HG03064 (cell line): ENCODE data around the gene SNX25.
"Not testable (repeated sequence)": the region's sequence is repeated elsewhere in the genome, so short reads cannot be mapped to it uniquely, and the experiment has no call there.

Experiments
- ATAC-seq: cut with Tn5 transposase; IDR thresholded peaks from one replicate; pipeline ENCODE4 v1.9.1; 2021; ENCODE audit warnings: low read depth; ENCODE audit not compliant: unreplicated experiment

SNX25 gene

DNA sequence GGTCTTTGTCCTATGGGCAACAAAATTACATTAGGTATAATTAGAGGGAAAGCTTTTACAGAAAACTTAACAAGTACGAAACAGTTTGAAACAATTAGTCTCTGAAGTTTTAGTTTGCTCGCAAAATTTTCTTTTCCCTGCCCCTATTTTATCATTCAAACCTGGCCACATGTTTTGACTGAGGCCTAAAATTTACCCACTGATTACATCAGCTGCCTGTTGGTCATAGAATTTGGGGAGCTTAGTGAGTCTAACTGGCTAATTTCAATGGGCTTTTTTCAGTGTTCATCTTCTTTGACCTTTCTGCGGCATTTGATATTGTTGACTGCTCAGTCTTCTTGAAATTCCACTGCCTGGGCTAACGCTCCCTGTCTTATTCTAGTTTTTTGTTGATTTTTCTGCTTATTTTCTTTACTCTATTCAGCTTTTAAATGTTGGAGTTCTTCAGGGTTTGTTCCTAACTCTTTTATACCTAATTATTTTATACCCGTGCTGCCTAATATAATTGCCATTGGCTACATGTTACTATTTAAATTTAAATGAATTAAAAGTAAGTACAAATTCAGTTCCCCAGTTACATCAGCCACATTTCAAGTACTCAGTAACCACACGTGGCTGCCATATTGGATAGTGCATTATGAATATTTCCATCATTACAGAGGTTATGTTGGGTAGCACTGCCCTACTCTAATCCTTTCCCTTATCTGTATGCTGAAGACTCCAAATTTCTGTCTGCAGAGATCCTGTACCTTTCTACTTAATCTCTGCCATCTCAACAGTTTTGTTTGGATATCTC is 87.5 kb downstream of the SNX25 start:
- ATAC-seq = no peak

DNA sequence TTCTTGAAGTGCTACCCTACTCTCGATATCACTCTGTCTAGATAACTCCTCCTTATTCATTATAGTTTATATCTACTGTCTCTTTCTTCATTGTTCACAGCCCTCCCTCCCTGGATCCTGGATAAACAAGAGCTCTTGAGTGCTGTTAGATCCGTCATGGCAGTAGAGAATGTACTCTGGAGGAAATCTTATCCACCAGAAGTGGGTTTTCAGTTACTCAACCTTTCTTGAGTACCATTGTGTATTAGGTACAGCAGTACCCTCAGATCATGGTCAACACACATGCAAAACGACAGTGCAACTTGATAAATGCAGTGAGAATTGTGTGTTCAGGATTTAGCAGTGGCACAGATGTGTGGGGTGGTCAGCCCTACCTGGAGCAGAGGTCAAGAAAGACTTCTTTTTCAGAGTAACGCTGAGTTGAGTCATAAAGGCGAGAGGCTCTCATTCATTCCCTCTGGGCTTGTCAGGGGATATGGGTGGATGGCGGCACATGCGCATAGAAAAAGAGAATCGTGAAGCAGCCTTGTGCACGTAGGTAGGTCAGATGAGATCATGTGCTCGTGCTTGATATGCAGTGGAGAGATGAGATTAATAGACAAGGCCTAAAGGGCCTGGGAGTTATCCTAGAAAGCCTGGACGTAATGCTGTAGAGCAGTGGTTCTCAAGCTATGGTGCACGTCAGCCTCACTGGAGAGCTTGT is 89.5 kb downstream of the SNX25 start:
- no peak for ATAC-seq

DNA sequence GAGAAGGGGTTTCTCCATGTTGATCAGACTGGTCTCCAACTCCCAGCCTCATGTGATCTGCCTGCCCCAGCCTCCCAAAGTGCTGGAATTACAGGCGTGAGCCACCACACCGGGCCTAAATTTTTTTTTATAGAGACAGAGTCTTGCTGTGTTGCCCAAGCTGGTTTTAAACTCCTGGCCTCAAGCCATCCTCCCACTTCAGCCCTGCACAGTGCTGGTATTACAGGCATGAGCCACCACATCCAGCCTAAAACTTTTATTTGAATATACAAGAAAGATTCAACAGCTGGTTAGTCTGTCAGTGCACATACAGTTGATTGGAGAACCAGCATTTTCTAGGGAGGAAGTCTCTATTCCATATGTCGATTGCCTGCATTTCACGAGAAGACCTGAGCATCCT is 95.1 kb downstream of the SNX25 start:
- ATAC-seq = no peak

DNA sequence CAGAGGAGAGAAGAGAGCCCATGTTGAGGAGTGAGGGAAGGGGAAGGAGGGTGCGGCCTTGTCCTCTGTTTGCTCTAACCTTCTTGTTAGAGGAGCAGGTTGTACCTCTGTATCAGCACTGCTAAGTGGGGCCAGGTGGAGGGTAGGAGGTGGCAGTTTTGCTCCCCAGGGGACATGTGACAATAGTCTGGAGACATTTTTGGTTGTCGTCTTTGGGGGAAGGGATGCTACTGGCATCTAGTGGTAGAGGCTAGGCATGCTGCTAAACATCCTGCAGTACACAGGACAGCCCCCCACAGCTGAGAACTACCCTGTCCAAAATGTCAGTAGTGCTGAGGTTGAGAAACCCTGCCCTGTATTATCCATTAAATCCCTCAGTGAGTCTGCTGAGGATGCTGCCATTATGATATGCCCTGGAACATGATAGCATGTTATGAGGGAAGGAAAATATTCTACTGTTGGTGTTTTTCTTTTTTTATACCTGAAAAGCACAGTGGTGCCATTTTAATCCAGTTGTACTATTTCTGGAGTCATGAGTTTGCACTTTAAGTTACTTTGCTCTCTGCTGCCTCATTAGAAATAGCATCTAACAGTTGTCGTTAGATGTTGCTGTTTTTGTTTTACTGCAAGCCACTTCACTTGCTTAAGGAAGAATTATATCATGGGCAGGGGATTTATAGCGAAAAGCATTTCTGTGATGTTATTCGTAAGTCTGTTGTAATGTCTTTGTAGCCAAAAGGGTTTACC is 95.7 kb downstream of the SNX25 start:
- peak; percentile 34 for ATAC-seq

DNA sequence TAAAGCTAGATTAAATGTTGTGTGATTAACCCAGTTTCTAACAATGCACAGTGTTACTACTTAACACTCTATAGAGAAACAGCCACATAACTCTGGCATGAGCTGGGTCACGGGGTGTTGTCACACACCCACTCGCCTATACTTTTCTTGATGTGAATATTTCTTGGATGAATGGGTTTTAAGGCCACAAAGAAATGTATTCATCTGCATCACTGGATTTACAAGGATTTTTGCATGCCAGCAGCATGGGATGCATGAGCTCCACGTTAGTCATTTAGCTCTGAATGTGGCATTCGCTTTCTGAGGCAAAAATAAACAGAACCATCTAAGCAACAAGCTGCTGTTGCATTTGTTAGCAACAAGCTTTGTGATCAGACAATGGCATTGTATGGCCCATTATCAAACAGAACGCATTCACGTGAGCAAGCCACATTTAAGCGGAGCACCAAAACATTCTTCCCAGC is 96.6 kb downstream of the SNX25 start:
- ATAC-seq = no peak

DNA sequence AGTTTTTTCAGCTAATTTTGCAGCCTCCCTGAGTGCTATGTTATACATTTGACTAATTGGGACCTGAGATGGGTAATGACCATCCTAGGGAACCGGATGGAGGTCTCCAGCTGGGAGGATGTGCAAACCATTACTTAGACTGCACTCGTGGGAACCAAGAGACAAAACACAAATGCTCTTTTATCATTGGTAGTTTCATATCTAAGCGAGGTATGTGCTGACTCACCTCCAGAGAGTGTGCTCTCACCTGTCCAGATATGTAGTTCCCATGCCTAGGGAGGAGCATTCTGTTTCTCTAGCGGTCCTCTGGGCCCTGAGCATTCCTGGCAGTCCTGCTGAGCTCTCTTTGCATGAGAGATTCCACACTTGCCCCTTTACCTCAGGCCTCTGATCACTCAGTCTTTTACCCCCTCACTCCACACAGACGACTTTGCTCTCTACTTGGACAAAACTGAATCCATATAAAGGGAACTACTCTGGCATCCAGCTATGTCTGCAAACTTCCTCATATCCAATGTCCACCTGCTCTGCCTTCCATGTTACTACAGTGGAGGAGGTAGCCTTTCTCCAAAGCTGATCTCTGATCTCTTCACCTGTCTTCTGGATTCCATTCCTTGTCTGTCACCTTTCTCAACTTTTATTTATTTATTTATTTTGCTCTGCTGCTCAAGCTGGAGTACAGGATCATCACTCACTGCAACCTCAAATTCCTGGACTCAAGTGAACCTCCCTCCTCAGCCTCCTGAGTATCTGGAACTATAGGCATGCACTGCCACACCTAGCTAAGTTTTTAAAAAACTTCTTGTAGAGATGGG is 97.9 kb downstream of the SNX25 start:
- ATAC-seq = peak; percentile 64

DNA sequence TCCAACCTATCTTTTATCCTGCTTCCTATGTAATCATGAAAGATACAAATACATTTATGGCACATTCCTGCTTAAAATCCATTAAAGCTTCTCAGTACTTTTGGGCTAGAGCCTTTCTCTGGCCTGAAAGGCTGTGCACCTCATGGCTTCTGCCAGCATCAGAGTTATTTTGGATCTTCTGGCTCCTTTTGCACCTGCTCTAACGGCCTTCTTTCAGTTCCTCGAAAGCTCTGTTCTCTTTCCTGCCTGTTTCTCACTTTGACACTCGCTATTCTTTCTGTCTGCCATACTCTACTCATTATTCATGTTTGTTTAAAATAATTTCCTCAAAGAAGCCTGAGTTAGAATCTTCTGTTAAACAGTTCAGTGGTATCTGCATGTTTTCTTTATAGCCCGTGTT is 100.4 kb downstream of the SNX25 start:
- ATAC-seq = peak; percentile 44

DNA sequence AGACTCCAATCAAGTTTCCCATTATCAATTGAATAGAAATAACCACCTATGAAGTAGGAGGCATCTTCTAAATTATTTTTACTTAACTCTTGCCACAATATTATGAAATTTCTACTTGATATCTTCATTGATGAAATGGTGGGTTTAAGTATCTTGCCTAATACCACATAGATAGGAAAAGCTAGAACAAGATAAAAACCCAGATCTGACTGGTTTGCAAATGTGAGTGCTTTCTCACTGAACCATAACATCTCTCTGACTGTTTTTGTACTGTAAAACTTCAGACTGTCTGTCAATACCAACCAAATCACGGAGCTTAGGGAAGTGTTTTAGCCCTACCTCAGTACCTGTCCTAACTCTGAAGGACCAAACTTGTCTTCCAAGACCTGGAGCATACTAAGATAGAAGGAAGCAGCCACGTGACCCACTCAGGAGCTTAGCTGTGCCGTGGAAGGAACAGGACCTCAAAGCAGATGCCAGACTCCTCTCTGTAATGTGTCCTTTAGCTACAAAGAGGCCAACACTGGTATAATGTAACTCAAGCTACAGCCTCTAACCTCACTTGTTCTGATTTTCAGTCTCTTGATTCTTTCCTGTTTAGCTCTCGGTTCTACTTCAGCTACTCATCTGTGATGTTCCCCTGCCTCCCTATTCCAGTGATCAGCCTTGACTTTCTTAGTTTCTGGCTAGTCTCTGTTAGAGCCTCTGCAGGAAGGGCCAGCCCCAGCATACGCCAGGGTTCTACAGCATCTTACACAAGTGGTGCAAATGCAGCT is 101.9 kb downstream of the SNX25 start:
- peak; percentile 41 for ATAC-seq

DNA sequence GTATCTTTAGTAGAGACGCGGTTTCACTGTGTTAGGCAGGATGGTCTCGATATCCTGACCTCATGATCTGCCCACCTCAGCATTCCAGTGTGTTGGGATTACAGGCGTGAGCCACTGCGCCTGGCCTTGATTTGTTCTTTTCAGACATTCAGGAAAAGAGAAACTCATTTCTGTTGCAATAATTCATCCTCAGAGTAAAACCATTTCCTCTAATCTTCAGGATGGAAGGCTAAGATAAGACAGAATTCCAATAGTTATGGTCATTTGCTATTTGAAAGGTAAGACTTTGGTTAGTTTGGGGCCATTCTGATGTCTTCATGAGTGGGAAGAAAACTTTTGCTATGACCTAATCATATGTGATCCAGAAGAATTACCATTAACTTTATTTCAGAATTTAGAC is 103.3 kb downstream of the SNX25 start:
- no peak for ATAC-seq

DNA sequence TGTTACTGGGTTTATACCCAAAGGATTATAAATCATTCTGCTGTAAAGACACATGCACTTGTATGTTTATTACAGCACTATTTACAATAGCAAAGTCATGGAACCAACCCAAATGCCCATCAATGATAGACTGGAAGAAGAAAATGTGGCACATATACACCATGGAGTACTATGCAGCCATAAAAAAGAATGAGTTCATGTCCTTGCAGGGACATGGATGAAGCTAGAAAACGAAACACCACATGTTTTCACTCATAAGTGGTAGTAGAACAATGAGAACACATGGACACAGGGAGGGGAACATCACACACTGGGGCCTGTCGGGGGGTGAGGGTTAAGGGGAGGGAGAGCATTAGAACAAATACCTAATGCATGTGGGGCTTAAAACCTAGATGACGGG is 108.1 kb downstream of the SNX25 start:
- not testable (repeated sequence) for ATAC-seq

DNA sequence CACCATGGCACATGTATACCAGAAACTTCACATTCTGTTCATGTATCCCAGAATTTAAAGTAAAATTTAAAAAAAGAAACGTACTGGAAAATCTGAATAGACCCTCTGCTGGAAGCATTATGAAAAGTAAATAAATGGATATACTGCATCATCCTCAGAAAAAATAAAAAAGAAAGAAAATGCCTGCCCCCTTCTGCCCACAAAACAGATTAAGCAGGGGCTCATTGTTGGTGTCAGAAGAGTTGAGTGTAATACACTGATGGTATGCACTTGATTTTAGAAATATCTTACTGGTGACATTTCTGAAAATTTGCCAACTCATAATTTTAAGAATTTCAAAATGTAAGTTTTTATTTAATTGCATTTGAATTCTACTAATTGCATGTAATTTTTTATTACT is 108.5 kb downstream of the SNX25 start:
- no peak for ATAC-seq

DNA sequence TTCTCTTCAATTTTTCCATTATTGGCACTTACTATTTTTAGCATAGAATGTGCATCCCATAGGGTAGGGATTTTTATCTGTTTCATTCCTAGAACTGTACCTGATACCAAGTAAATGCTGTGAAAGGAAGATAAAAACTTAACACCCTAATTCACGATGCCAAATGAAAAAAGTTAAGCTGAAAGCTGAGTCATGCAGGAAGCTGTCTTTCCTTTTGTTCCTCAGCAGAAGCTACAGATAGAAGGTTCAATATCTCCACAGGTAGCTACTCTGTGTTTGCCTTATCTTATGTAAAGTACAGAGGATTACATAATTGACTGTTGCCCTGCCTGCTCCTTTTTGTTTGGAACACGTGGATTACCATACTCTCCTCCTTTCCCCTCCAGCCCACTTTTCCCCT is 109.3 kb downstream of the SNX25 start:
- ATAC-seq = no peak

DNA sequence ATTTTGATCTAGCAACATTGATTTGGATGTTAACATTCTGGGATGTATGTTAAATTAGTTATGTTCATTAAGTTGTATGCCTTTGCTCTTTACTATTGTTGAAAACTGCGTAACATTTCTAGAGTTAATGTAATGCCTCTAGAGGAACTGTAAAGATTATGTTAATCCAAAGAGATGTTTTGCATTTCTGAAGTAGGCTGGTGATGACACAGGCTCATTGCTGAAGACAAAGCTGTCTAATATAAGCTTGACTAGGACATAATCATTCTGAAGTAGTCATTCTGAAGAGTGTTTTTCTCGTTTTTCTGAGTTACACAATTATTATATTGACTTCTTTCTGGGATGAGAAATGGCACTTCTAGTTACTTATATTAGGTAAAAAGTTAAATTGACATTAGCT is 113.4 kb downstream of the SNX25 start:
- ATAC-seq = no peak

DNA sequence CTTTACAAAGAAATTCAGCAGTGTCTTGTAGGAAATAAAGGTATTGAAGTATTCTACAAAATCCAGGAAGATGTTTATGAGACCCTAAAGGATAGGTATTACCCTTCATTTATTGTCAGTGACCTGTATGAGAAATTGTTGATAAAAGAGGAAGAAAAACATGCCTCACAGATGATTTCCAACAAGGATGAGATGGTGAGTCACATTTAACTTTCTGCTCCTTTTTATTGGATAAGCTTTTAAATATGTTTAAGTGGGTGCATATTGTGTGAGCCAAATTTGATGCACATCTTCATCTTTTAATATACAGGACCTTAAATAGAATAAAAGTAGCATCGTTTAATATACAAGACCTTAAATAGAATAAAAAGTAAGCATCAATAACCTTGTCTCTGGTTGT is 114.2 kb downstream of the SNX25 start:
- ATAC-seq = no peak

DNA sequence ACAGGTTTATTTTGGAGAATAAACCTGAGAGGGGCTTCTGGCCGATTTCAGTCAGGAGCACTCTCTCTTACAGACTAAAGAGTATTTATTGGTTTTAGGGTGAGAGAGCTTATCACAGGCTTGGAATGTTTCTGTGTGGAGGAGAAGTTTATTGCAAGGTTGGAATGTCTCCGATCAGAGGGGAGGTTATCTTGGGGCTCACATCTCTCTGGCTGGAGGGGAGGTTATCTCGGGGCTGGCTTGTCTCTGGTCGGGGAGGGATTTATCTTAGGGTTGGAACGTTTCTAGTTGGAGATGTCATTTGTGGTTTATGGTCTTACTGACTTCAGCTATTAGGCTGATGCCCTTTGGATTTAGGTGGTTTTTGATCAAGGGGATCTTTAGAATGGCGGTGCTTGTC is 115.0 kb downstream of the SNX25 start:
- not testable (repeated sequence) for ATAC-seq

DNA sequence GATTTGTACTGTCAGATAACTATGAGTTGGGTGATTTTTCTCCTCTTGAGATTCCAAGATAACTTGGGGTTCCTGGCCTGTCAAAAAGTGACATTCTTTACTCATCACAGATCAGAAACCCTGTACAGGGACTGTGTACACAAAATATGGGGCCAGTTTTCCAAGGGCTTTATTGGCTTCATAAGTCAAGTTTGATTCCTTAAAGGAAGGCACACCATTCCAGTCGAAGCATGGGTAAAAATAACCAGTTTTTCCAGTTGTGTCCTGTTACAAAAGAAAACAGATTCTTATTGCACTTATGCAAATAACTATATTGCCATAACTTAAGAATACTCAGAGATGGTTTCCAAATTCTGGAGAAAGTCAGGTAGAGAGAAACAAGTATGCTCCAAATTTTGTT is 116.3 kb downstream of the SNX25 start:
- not testable (repeated sequence) for ATAC-seq

DNA sequence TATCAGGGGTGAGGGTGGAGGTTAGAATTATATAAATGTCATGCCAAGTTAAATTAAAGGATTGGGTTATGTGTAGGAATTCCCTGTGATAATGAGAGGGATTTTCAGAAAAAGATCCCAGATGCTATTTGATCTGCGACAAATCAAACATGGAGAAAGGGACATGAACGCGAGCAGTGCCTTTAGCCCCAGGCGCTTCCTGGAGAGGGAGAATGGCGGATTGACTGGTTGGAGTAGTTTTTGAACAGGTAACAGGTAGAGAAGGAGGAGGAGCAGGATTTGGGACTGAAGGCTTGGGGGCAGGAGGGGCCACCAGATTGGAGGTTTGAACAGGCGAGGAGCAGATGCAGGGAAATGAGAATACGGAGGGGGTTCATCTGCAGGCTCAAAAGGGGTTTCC is 119.2 kb downstream of the SNX25 start:
- ATAC-seq = no peak

DNA sequence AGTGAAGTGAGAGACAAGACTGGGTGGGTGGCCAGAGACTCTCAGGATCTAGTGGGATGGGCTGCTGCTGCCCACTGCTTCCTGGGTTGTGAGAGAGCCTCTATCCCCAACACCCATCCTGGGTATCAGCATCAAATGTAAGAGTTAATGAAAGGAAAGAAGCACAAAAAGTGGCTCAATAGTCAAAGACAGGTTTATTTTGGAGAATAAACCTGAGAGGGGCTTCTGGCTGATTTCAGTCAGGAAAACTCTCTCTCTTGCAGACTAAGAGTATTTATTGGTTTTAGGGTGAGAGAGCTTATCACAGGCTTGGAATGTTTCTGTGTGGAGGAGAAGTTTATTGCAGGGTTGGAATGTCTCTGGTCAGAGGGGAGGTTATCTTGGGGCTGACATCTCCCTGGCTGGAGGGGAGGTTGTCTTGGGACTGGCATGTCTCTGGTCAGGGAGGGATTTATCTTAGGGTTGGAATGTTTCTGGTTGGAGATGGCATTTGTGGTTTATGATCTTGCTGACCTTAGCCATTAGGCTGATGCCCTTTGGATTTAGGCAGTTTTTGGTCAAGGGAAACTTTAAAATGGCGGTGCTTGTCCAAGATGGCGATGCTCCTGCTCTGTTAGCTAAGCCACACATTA is 120.6 kb downstream of the SNX25 start:
- ATAC-seq = not testable (repeated sequence)
